Ovary (tissue), 9 donors: ENCODE data around the gene WDR31. TPM values are rescaled to one million over a fixed set of nuclear protein-coding genes. Genes with fewer than 3 reads are reported as not detected.

ENCODE experiments used
- DNase-seq, 5 donors: peaks; one replicate each; pipeline ENCODE4 v3.0.0-alpha.2; 2019 to 2020
- H3K27ac ChIP-seq, 2 donors: fragments of 200-600 bp; one replicate each; pipeline versions ENCODE4 v1.5.1 to v1.8.0; 2019 to 2022
- H3K27me3 ChIP-seq: fragments of 200-600 bp; one replicate; pipeline ENCODE4 v1.8.0; 2022
- H3K36me3 ChIP-seq: fragments of 200-600 bp; sonication (generic); one replicate; pipeline ENCODE4 v1.5.1; 2019
- H3K4me1 ChIP-seq: one replicate; pipeline ENCODE4 v1.8.1; 2013; ENCODE audit warnings: mild to moderate bottlenecking, moderate library complexity; ENCODE audit not compliant: insufficient read depth
- H3K4me3 ChIP-seq: fragments of 200-600 bp; sonication (generic); one replicate; pipeline ENCODE4 v1.5.1; 2017
- H3K9me3 ChIP-seq, 2 donors: fragments of 200-600 bp in 1 of 2; sonication (generic) in 1 of 2; one replicate each; pipeline versions ENCODE4 v1.5.1 to v1.8.1; 2013 to 2019; ENCODE audit warnings: mild to moderate bottlenecking in 1 of 2, moderate library complexity in 1 of 2
- EP300 ChIP-seq: sonication (generic); formaldehyde crosslinking; IDR thresholded peaks from one replicate; pipeline ENCODE4 v1.6.1; 2017; ENCODE audit warnings: antibody characterized with exemption
- POLR2A ChIP-seq: fragments of 450-650 bp; IDR thresholded peaks from one replicate; pipeline ENCODE4 v1.6.1; 2017; ENCODE audit warnings: antibody characterized with exemption, mild to moderate bottlenecking, moderate library complexity
- WGBS, 3 donors: extraction: QIAGEN DNeasy Blood & Tissue Kit in 1 of 3; methylation state at CpG; one replicate each; pipeline versions ENCODE4 v1.1.5 to v1.1.7; 2013 to 2017; 5-methylcytosine and 5-hydroxymethylcytosine counted together
- intact Hi-C, 4 donors: fragments of 100-400 bp; cut with DNase I; formaldehyde crosslinking; loops; one replicate each; pipeline versions ENCODE4 v1.11.0 to v1.15.1; 2022 to 2023
- polyA plus RNA-seq, 2 donors: library from polyadenylated mRNA; stranded (reverse); fragments of 200-250 nt in 1 of 2; fragments of 350-450 nt in 1 of 2; fragmentation: Illumina TruSeq in 1 of 2; extraction: RNeasy Lipid Tissue Mini Kit (QIAGEN cat#74804) in 1 of 2; gene quantifications; one replicate each; pipeline ENCODE4 v1.2.3, GENCODE V29; 2013 to 2014
- total RNA-seq, 7 donors: library from RNA; depleted of rRNA in 2 of 7; stranded (reverse); fragments of >200 nt in 2 of 7; fragmentation: NEBNext Ultra II Directional in 3 of 7; extraction: Animal tissue kit (Norgen Biotek cat#: 25700) in 3 of 7; gene quantifications; one replicate each; pipeline versions ENCODE4 v1.1.0 to v1.2.4, GENCODE V29; 2016 to 2023
- TF ChIP-seq, protein P1 (sequence below), 3 donors: fragments of 450-650 bp in 2 of 3; fragments of 200-600 bp in 1 of 3; IDR thresholded peaks; one replicate each; pipeline versions ENCODE4 v1.5.1 to v1.8.0; 2016 to 2022; ENCODE audit warnings: antibody characterized with exemption in 3 of 3, mild to moderate bottlenecking in 1 of 3
- donor health status: DM: no; HTN: no; CAD: no; lungs with moderate emphysema.
- donor health status: DM: no; HTN: no; CAD: no.
- donor health status: Bipolar disorder and iron deficiency.
- donor health status: DM: yes; HTN: yes; CAD: no.
- donor health status: DM: no; HTN: no; CAD: no.
- donor health status: DM: yes; HTN: yes; CAD: no.

The WDR31 gene
- total and polyA plus RNA-seq, 9 donors = 1.7 to 5.3 (median 3.4) TPM

DNA sequence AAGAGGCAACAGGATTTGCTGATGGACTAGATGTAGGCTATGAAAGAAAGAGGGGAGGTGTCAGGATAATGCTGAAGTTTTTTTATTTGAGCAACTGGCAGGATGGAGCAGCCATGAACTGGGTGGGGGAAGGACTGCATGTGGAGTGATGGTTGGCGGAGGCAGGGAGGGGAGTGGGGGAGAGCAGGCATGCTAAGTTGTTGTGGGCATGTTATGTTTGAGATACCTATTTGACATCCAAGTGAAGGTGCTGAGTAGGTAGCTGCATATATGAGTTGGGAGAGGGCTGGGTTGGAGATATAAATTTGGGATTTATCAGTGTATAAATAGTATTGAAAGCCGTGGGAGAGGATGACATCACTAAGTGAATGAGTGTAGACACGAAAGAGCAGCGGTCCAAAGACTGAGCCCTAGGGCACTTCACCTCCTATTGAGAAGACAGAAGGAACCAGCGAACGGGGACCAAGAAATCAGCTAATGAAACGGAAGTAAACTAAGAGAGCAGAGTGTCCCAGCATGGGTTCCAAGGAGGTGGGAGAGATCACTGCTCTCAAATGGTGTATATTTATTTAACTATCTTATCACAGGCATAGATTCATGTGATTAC is 16.7 kb upstream of the WDR31 start:
- TF ChIP-seq EP300 (no peak), POLR2A (no peak)
- TF ChIP-seq, protein P1, sequence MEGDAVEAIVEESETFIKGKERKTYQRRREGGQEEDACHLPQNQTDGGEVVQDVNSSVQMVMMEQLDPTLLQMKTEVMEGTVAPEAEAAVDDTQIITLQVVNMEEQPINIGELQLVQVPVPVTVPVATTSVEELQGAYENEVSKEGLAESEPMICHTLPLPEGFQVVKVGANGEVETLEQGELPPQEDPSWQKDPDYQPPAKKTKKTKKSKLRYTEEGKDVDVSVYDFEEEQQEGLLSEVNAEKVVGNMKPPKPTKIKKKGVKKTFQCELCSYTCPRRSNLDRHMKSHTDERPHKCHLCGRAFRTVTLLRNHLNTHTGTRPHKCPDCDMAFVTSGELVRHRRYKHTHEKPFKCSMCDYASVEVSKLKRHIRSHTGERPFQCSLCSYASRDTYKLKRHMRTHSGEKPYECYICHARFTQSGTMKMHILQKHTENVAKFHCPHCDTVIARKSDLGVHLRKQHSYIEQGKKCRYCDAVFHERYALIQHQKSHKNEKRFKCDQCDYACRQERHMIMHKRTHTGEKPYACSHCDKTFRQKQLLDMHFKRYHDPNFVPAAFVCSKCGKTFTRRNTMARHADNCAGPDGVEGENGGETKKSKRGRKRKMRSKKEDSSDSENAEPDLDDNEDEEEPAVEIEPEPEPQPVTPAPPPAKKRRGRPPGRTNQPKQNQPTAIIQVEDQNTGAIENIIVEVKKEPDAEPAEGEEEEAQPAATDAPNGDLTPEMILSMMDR (IDR thresholded peaks at IDR 0.05) = no peak
- 59 to 70% (median 61%) methylated on average over 7 of the region's 7 CpGs for WGBS, 3 donors
- H3K27ac ChIP-seq = no peak overlapping the region
- no peaks in the 10 kb centered on the region for H3K36me3 ChIP-seq
- DNase-seq = no peak
- H3K4me3 ChIP-seq = no peak overlapping the region
- no peaks in the 10 kb centered on the region for H3K27me3 ChIP-seq
- intact Hi-C loops = no loop called here
- H3K4me1 ChIP-seq = no peaks in the 10 kb centered on the region
- H3K9me3 ChIP-seq = no peaks in the 10 kb centered on the region

DNA sequence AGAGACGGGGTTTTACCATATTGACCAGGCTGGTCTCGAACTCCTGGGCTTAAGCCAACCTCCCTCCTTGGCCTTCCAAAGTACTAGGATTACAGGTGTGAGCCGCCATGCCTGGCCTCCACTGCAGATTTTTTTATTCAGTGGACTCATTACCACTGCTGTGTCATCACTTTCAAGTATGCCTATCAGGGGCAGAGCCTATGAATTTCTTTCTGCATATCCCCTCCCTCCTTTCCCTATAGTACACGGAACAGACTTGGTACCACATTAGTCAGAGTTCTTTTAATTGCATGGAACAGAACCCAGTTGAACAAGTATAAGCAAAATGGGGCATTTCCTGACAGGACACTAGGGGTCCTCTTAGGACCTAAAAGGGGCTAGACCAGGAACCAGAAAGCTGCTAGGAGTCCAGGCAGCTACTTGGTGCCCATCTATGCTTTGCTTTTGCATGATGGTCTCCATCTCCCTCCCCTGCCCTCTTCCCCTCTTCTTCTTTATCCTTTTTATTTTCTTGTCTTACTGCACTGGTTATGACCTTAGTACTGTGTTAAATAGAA is 15.0 kb upstream of the WDR31 start:
- no peak for DNase-seq
- H3K27me3 ChIP-seq = no peaks in the 10 kb centered on the region
- WGBS, 3 donors = 68 to 78% (median 70%) methylated on average over 4 of the region's 4 CpGs
- H3K27ac ChIP-seq = no peak overlapping the region
- TF ChIP-seq POLR2A = no peak
- TF ChIP-seq EP300 = no peak
- TF ChIP-seq, protein P1 (IDR thresholded peaks at IDR 0.05) = no peak
- H3K36me3 ChIP-seq = no peaks in the 10 kb centered on the region
- intact Hi-C loops = no loop called here
- H3K4me3 ChIP-seq = no peak overlapping the region
- no peaks in the 10 kb centered on the region for H3K9me3 ChIP-seq
- H3K4me1 ChIP-seq = no peaks in the 10 kb centered on the region

DNA sequence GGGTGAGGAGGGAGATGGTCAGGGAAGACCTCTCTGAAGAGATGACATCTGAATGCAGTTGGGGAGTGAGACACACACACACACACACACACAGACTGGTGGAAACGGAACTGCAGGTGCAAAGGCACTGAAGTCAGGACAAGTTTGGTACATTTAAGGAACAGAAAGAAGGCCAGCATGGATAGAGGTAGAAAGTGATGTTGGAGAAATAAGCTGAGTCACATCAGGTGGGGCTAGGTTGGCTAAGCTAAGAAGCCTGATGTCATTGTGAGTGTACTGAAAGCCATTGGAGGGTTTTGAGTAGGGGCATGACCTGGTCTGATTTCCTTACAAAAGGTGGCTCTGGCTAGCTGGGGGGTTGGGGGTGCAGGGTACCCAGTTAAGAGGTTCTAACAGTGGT is 12.3 kb upstream of the WDR31 start:
- H3K27me3 ChIP-seq = no peaks in the 10 kb centered on the region
- TF ChIP-seq EP300 = no peak
- TF ChIP-seq POLR2A = no peak
- TF ChIP-seq, protein P1 (IDR thresholded peaks at IDR 0.05) = no peak
- 59 to 65% (median 64%) methylated on average over 1 of the region's 1 CpG for WGBS, 3 donors
- H3K4me1 ChIP-seq = peaks cover 2% of the 10 kb centered on the region
- no peak for DNase-seq
- H3K9me3 ChIP-seq = no peaks in the 10 kb centered on the region
- H3K4me3 ChIP-seq = no peak overlapping the region
- intact Hi-C loops = no loop called here
- no peak overlapping the region for H3K27ac ChIP-seq
- no peaks in the 10 kb centered on the region for H3K36me3 ChIP-seq

DNA sequence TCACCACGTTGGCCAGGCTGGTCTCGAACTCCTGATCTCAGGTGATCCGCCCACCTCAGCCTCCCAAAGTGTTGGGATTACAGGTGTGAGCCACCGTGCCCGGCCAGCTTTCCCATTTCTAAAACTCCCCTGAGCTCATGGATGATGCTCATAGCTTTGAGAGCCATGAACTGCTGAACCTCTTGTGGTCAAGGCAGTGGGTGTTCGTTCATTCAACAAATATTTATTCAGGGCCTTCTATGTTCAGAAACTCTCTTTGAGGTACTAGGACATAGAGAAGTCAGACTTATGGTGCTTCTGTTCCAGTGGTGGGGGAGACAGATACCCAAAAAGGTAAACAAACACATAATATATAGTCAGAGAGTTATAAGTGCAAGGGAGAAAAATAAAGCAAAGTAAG is 11.9 kb upstream of the WDR31 start:
- H3K27me3 ChIP-seq = no peaks in the 10 kb centered on the region
- 73 to 79% (median 74%) methylated on average over 6 of the region's 6 CpGs for WGBS, 3 donors
- no peak for DNase-seq

More for the DNA sequence above, 11.9 kb upstream of the WDR31 start:
- TF ChIP-seq POLR2A (no peak), EP300 (no peak)
- TF ChIP-seq, protein P1 (IDR thresholded peaks at IDR 0.05) = no peak
- no peak overlapping the region for H3K4me3 ChIP-seq
- intact Hi-C loops = no loop called here
- H3K9me3 ChIP-seq = no peaks in the 10 kb centered on the region
- peaks cover 2% of the 10 kb centered on the region for H3K4me1 ChIP-seq
- no peak overlapping the region for H3K27ac ChIP-seq
- no peaks in the 10 kb centered on the region for H3K36me3 ChIP-seq
